T follicular helper cell (primary cell): ENCODE measurements around the gene NME3.
A peak's percentile ranks its signal among the peaks of the same experiment; 100 is the strongest.

Experiments
- DNase-seq: peaks from one replicate; pipeline ENCODE4 v3.0.0-alpha.2; 2020; ENCODE audit warnings: low read depth

The NME3 gene

GRCh38 chr16:1726661-1727502 lies 44.5 kb downstream of the NME3 start:
- no peak for DNase-seq

DNA sequence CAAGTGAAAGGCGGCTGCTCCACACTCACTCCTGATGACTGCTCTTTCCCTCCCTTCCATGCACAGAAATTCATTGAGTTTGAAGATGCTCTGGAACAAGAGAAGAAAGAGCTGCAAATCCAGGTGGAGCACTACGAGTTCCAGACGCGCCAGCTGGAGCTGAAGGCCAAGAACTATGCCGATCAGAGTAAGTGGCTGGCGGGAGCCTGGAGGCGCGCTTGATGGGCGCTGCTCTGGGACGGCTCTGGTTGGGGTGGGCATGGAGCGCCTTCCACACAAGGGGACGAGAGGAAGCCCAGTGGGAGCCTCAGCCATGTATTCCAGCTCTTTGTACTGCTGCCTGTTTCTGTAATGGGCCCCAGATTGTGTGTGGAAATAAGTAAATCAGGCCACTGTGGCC lies 46.9 kb downstream of the NME3 start:
- no peak for DNase-seq

DNA sequence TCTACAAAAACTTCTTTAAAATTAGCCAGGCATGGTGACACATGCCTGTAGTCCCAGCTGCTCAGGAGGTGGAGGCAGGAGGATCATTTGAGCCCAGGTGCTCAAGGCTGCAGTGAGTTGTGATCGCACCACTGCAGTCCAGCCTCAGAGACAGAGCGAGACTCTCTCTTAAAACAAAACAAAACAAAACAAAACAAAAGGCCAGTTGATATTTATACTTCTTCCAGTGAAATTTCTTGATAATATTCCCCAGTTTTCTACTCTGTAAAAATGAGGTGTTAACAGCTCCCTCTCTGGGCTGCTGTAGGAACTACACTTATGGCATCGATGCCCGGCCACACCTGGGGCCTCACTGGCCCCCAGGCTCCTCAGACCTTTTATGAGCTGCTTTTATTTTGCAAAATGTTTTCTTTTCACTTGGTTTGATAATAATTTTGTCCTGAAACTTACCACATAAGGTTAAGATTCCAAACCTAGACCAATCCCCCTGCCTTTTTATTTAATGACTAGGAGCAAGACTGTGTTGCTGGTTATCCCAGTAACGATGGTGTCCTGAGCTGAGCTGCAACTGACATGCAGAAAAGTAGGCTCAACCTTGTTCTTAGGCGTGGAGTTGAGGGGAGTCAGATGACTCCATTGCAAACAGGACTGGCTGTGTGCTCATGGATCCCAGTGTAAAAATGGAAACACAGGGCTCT lies 47.7 kb downstream of the NME3 start:
- peak; percentile 36 for DNase-seq

- no peak for DNase-seq
Measured at GRCh38 chr16:1721372-1721771, 50.0 kb downstream of the NME3 start.
